ENCODE data around the gene SDK2. TPM values are rescaled to one million over a fixed set of nuclear protein-coding genes. Genes with fewer than 3 reads are reported as not detected.

Gene SDK2
- total and polyA plus RNA-seq, 9 donors = 0.40 to 5.4 (median 0.96) TPM

DNA sequence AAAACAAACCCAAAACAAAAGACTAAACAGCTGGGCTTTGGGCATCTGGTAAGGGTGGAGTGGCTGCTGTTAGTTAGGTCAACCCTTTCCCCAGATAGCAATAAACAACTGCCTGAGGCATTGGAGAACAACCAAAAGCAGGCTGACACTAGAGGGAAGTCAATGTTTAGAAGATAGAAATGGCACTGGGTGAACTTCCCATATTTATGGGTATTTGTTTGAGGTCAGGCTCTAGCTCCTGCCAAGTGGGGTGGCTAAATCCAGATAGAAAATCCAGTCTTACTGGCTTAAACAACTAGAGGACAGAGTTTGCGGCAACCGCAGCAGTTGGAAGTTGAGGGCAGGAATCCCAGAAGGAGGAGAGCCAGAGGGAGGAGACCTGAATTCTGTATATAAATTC, 79.4 kb downstream of the SDK2 start:
- Histone ChIP-seq H3K27me3 (no peaks in the 10 kb centered on the region), H3K27ac (no peak overlapping the region), H3K36me3 (no peaks in the 10 kb centered on the region), H3K4me3 (no peak overlapping the region), H3K4me1 (ENCODE audit: insufficient read depth) (no peaks in the 10 kb centered on the region), H3K9me3 (no peaks in the 10 kb centered on the region)
- intact Hi-C loops (cut with DNase I) = loop anchor here in 1 of 4 donors (5.0 kb wide), 1 partner anchor 533 kb away; no protein-coding TSS in a partner anchor
- 31 to 59% (median 46%) methylated on average over 2 of the region's 2 CpGs for WGBS, 3 donors
- DNase-seq = no peak
- TF ChIP-seq EP300 (IDR thresholded peaks at IDR 0.05) (no peak), CTCF (IDR thresholded peaks at IDR 0.05) (no peak), POLR2A (IDR thresholded peaks at IDR 0.05) (no peak)

- no peak for TF ChIP-seq CTCF (IDR thresholded peaks at IDR 0.05)
- TF ChIP-seq EP300 (IDR thresholded peaks at IDR 0.05) = no peak
- TF ChIP-seq POLR2A (IDR thresholded peaks at IDR 0.05) = no peak
- Histone ChIP-seq H3K27me3 (no peaks in the 10 kb centered on the region), H3K4me1 (ENCODE audit: insufficient read depth) (no peaks in the 10 kb centered on the region), H3K4me3 (no peak overlapping the region), H3K27ac (no peak overlapping the region), H3K36me3 (no peaks in the 10 kb centered on the region), H3K9me3 (no peaks in the 10 kb centered on the region)
- no peak for DNase-seq
- intact Hi-C loops (cut with DNase I) = no loop called here
- 77 to 80% (median 79%) methylated on average over 9 of the region's 9 CpGs for WGBS, 3 donors
Measured at GRCh38 chr17:73562896-73563295, 81.3 kb downstream of the SDK2 start.

DNA sequence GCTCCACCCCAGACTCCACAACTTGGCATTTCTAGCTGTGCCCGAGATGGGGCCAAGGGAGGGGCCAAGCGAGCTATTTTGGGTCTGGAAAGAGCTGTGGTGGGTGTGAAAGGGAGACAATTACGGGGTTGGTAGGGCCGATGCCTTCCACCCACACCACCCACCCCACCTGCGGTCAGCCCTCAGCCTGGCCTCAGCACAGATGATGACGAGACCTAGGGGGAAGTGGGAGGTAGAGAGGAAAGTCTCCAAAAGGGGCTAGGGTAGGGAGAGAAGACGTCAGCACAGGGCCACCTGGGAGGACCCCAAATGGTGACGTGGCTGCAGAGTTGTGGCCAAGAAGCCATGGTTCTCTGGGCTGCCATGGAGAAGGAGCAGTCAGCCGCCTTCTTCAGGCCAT, 83.1 kb downstream of the SDK2 start:
- TF ChIP-seq EP300 (IDR thresholded peaks at IDR 0.05) (no peak), CTCF (IDR thresholded peaks at IDR 0.05) (no peak)
- Histone ChIP-seq H3K4me3 (no peak overlapping the region), H3K27me3 (no peaks in the 10 kb centered on the region), H3K36me3 (no peaks in the 10 kb centered on the region), H3K27ac (no peak overlapping the region), H3K4me1 (ENCODE audit: insufficient read depth) (no peaks in the 10 kb centered on the region), H3K9me3 (no peaks in the 10 kb centered on the region)
- 92 to 93% (median 93%) methylated on average over 9 of the region's 9 CpGs for WGBS, 3 donors
- intact Hi-C loops (cut with DNase I) = no loop called here
- DNase-seq = no peak

DNA sequence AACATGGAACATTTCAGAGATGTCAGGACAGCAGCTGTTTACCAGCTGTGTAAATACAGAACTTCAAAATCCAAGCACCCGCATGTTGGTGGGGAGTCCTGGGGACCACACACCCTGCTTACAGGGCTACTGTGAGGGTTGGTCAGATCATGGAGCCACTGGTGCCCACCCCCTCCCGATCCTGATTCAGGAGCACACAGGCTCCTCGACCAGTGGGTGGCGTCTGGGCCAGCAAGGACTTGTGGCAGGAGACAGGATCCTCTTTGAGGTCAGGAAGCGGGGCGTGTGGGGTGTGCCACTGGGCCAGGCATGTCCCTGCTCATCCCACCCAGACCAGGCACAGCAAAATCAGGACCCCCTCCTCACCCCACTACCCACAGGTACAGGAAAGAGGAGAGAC, 83.6 kb downstream of the SDK2 start:
- intact Hi-C loops (cut with DNase I) = no loop called here
- no peak for TF ChIP-seq POLR2A (IDR thresholded peaks at IDR 0.05)
- TF ChIP-seq CTCF (IDR thresholded peaks at IDR 0.05) = no peak
- TF ChIP-seq EP300 (IDR thresholded peaks at IDR 0.05) = no peak
- no peak for DNase-seq
- H3K9me3 ChIP-seq = no peaks in the 10 kb centered on the region
- H3K4me1 ChIP-seq (ENCODE audit: insufficient read depth) = no peaks in the 10 kb centered on the region
- no peaks in the 10 kb centered on the region for H3K27me3 ChIP-seq
- 56 to 65% (median 64%) methylated on average over 6 of the region's 6 CpGs for WGBS, 3 donors
- no peaks in the 10 kb centered on the region for H3K36me3 ChIP-seq
- H3K27ac ChIP-seq = no peak overlapping the region
- H3K4me3 ChIP-seq = no peak overlapping the region

DNA sequence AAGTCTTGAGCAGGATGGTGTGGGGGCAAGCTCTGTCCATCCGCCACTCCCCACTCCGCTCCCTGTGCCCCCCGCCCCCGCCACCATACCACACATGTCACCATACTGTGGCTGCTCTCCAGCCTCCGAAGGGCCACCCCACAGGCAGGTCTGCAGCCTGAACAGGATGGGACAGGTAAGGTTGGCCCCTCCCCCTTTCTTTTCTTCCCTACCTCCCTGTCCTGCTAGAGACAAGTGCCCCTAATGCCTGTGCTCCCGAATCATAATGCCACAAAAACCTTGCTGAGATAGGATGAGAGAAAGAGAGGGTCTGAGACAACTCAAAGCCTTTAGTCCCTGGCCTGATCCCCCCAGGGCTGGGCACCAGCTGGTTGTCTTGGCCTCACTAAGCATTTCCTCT, 84.7 kb downstream of the SDK2 start:
- Histone ChIP-seq H3K27me3 (no peaks in the 10 kb centered on the region), H3K27ac (no peak overlapping the region), H3K36me3 (no peaks in the 10 kb centered on the region), H3K4me1 (ENCODE audit: insufficient read depth) (no peaks in the 10 kb centered on the region), H3K9me3 (no peaks in the 10 kb centered on the region), H3K4me3 (no peak overlapping the region)
- 85 to 94% (median 89%) methylated on average over 6 of the region's 6 CpGs for WGBS, 3 donors
- DNase-seq = no peak
- TF ChIP-seq CTCF (IDR thresholded peaks at IDR 0.05) (no peak), POLR2A (IDR thresholded peaks at IDR 0.05) (no peak), EP300 (IDR thresholded peaks at IDR 0.05) (no peak)
- intact Hi-C loops (cut with DNase I) = no loop called here

Data from ovary (tissue), 9 donors.